Body of pancreas (tissue), 4 donors: Measurements from ENCODE around the gene ATF7IP. TPM values are rescaled to one million over a fixed set of nuclear protein-coding genes. Genes with fewer than 3 reads are reported as not detected.

Experiments
- ATAC-seq: fragments of 150-250 bp; one replicate; pipeline ENCODE4 v1.9.1; 2016
- DNase-seq, 4 donors: peaks; one replicate each; pipeline ENCODE4 v3.0.0-alpha.2; 2019
- H3K27ac ChIP-seq, 4 donors: fragments of 200-600 bp; sonication (generic); 1 replicate in 3 of 4; 2 replicates in 1 of 4; pipeline versions ENCODE4 v1.5.1 to v1.6.1; 2016 to 2019; ENCODE audit warnings: mild to moderate bottlenecking in 1 of 4, mixed read lengths in 1 of 4, moderate library complexity in 1 of 4
- H3K27me3 ChIP-seq, 2 donors: fragments of 200-600 bp; sonication (generic); one replicate each; pipeline ENCODE4 v1.6.0; 2016; ENCODE audit warnings: mild to moderate bottlenecking in 1 of 2
- H3K36me3 ChIP-seq, 2 donors: fragments of 200-600 bp; sonication (generic); replicated peaks in 1 of 2; 2 replicates each; pipeline ENCODE4 v1.5.1; 2016; ENCODE audit warnings: low read depth in 2 of 2; ENCODE audit not compliant: insufficient read depth in 1 of 2
- H3K4me1 ChIP-seq: fragments of 200-600 bp; sonication (generic); one replicate; pipeline ENCODE4 v1.6.0; 2016
- H3K4me3 ChIP-seq, 2 donors: fragments of 200-600 bp; sonication (generic); 1 replicate in 1 of 2; 2 replicates in 1 of 2; pipeline ENCODE4 v1.5.1; 2016 to 2019
- H3K9me3 ChIP-seq, 3 donors: fragments of 200-600 bp; sonication (generic); 1 replicate in 2 of 3; 2 replicates in 1 of 3; pipeline ENCODE4 v1.5.1; 2016
- CTCF ChIP-seq, 7 experiments: fragments of 450-650 bp in 4 of 7; fragments of 200-600 bp in 3 of 7; sonication (generic) in 3 of 7; IDR thresholded peaks; one replicate each; pipeline ENCODE4 v1.5.1; 2016 to 2019; ENCODE audit warnings: antibody characterized with exemption in 7 of 7
- POLR2A ChIP-seq, 3 donors: fragments of 450-650 bp; IDR thresholded peaks; one replicate each; pipeline ENCODE4 v1.6.1; 2016; ENCODE audit warnings: antibody characterized with exemption in 3 of 3, mild to moderate bottlenecking in 2 of 3
- WGBS, 2 donors: methylation state at CpG; one replicate each; pipeline ENCODE4 v1.1.5; 2017; 5-methylcytosine and 5-hydroxymethylcytosine counted together
- intact Hi-C: fragments of 100-400 bp; cut with DNase I; formaldehyde crosslinking; loops from one replicate; pipeline ENCODE4 v1.15.1; 2023
- total RNA-seq, 2 donors: library from RNA; depleted of rRNA; stranded (reverse); fragments of >200 nt; gene quantifications; one replicate each; pipeline ENCODE4 v1.1.0, GENCODE V29; 2016

ATF7IP gene
- total RNA-seq, 2 donors from 2014 or later: 37.6 to 80.8 TPM

DNA sequence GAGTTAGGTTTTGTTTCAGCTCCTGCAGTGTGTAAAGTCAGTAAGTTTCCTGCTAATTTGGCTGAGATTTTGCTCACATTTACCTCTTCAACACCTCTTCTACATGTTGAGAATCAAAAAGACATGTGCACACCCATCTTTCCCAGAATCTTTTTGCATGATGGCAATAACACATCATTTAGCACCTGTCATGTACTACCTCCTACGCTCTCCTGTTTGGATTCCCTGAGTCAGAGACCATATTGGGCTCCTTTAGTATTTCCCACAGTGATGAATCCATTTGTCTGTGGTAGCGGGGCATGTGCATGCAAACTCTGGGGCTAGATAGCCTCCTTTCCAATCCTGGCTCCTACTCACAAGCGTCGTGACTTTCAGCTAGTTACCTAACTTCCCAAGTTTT lies 182.1 kb downstream of the ATF7IP start:
- TF ChIP-seq CTCF (IDR thresholded peaks at IDR 0.05) (no peak), POLR2A (IDR thresholded peaks at IDR 0.05) (no peak)
- intact Hi-C loops: no loop called here
- no peak for ATAC-seq
- no peak overlapping the region for H3K27ac ChIP-seq
- H3K9me3 ChIP-seq: no peaks in the 10 kb centered on the region
- no peaks in the 10 kb centered on the region for H3K27me3 ChIP-seq
- no peak overlapping the region for H3K4me3 ChIP-seq
- no peak for DNase-seq
- 96 to 100% methylated on average over 4 of the region's 4 CpGs for WGBS, 2 donors
- no peaks in the 10 kb centered on the region for H3K4me1 ChIP-seq
- H3K36me3 ChIP-seq: no peaks in the 10 kb centered on the region

DNA sequence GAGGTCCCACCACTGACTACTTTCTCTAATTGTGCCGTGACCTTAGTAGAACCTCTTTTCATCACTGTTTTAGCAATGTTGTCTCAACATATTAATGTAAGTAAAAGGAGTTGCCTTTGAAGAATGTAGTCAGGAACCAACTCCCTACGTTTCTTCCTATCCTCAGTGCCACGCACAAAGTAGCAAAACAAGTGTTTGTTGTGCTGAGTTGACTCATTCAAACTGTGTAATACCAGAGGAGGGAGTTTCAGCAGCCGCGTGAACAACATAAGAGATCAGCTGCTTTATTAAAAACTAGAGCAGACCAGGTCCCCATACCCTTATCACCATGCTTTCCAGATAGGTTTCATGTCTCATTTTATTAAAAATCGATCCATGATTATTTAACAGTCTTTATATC lies 183.1 kb downstream of the ATF7IP start:
- no peak for DNase-seq
- no peaks in the 10 kb centered on the region for H3K9me3 ChIP-seq
- H3K27ac ChIP-seq: no peak overlapping the region
- intact Hi-C loops: no loop called here
- ATAC-seq: no peak
- peaks cover under 1% of the 10 kb centered on the region for H3K4me1 ChIP-seq
- H3K27me3 ChIP-seq: no peaks in the 10 kb centered on the region
- H3K36me3 ChIP-seq: no peaks in the 10 kb centered on the region
- TF ChIP-seq POLR2A (IDR thresholded peaks at IDR 0.05): no peak
- no peak for TF ChIP-seq CTCF (IDR thresholded peaks at IDR 0.05)
- WGBS, 2 donors: 91 to 95% methylated on average over 6 of the region's 6 CpGs
- no peak overlapping the region for H3K4me3 ChIP-seq

Other genes starting within 250 kb of the ATF7IP start
- gene PLBD1, start 202.2 kb downstream of the ATF7IP start, total RNA-seq: 10 to 100 TPM in 1 of 2 donors, 1 to 10 TPM in 1; 4.6 to 14.5 TPM